COLO829 (cell line): Measurements from ENCODE around the gene CARHSP1.
"Not testable (repeated sequence)": the region's sequence is repeated elsewhere in the genome, so short reads cannot be mapped to it uniquely, and the experiment has no call there.

Source experiments
- DNase-seq: peaks from one replicate; pipeline ENCODE4 v3.0.0; 2012; ENCODE audit warnings: low spot score

The CARHSP1 gene

GRCh38 chr16:8872071-8872470 lies 3.3 kb upstream of the CARHSP1 start:
- no peak for DNase-seq

DNA sequence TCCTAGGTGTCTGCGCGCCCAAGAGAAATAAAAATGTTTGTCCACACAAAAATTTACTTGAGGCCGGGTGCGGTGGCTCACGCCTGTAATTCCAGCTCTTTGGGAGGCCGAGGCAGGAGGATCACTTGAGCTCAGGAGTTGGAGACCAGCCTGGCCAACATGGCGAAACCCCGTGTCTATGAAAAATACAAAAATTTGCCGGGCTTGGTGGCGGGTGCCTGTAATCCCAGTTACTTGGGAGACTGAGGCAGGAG lies 1.1 kb upstream of the CARHSP1 start:
- not testable (repeated sequence) for DNase-seq

- no peak for DNase-seq
Measured at GRCh38 chr16:8869212-8869987, 594 bp upstream of the CARHSP1 start.

GRCh38 chr16:8867932-8868415 lies 832 bp downstream of the CARHSP1 start:
- DNase-seq: no peak

DNA sequence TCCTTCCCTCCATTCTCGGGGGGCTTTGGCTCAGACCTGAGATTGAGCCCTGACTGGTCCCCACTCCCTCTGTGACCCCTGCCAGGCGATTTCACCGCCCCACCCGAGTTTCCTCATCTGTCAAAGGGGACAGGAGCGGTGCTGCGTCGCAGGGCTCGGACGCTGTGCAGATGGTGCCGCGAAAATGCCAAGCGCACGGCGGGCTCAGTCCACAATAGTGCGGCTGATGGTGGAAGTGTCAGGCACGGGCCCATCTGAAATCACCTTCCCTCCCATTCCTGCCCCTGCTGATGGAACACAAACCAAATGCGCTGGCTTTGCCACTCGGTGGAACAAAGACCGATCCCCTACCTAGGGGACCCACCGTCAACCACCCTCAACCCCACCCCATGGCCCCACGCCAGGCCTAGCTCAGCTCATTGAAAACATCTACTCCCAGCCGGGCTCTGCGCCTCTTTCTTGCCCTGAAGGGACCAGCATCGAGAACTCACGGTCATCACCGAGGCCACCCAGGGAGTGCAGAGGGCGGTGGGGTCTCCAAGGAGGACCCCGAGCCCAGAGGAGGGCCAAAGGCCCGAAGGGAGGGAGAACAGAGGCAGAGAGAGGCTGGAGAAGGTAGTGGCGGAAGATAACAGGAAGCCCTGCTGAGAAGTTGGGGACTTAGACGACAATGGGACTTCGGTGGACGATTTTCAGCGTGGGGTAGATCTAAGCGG lies 1.4 kb downstream of the CARHSP1 start:
- DNase-seq: no peak

DNA sequence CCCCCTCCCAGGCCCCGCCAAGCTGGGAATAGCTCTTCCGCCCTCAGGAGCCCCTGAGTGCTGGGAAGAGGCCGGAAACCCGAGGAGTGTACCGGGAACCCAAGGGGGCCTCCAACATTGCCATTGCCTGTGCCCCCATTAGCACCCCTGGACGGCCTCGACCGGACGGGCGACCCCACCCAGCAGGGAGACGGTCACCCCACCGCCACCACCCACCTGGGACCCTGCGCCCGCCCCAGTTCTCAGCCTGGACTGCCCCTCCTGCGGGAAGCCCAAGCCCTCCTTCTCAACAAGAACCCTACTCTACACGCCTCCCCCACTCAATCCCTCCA lies 2.0 kb downstream of the CARHSP1 start:
- no peak for DNase-seq

DNA sequence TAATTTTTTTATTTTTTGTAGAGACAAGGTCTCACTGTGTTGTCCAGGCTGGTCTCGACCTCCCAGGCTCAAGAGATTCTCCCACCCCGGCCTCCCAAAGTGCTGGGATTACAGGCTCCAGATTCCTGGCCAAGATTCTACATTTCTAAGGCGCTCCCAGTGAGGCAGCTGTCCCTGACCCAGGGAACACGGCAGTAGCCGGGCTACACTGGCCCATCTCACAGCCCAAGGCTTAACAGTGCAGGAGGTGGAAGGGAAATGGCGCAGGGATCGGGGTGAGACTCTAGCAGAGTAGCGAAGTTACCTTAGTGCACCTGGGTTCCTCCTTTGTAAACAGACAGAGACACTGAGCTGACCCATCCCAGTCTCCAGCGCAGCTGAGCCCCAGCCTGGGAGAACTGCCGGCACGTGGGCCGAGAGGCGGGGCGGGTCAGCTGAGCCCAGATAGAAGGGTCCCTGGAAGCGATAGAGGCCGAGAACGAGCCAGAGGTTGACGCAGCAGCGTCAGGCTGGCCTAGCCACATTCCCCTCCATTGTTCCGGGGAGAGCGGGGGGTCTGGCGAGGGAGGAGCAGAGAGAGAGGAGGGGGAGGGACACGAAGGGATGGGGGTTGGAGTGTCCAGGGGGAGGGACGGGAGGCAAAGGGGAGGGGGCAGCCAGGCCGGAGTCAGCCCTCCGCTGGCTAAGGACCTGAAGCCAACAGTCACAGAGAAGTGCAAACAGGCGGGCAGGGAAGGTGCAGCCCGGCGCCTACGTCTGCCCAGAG lies 2.5 kb downstream of the CARHSP1 start:
- DNase-seq: no peak

DNA sequence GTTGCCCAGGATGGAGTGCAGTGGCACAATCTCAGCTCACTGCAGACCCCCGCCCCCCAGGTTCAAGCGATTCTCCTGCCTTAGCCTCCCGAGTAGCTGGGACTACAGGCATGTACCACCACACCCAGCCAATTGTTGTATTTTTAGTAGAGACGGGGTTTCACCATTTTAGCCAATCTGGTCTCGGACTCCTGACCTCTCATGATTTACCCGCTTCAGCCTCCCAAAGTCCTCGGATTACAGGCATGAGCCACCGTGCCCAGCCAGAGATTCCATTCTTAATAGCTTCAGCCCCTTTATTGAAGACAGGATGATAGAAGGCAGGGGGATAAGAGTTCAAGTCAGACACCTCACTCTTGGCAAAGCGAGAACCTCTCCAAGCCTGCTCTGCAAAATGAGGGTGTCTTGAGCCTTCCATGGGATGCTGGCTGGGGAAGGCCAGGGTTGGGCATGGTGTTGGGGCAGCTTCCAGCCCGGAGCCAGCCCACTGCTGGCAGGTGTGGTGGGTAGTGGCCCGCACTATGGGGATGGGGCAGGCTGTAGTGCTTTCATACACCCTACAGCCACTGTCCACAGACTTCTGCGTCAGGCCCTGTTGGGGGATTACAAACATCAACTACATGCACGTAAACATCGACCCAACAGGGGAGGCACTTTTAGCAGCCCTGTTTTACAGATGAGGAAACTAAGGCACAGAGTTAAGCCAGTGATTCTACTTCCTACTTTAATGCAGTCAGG lies 3.5 kb downstream of the CARHSP1 start:
- no peak for DNase-seq

- no peak for DNase-seq
Measured at GRCh38 chr16:8864480-8865110, 4.2 kb downstream of the CARHSP1 start.

GRCh38 chr16:8863594-8864424 lies 5.0 kb downstream of the CARHSP1 start:
- no peak for DNase-seq

DNA sequence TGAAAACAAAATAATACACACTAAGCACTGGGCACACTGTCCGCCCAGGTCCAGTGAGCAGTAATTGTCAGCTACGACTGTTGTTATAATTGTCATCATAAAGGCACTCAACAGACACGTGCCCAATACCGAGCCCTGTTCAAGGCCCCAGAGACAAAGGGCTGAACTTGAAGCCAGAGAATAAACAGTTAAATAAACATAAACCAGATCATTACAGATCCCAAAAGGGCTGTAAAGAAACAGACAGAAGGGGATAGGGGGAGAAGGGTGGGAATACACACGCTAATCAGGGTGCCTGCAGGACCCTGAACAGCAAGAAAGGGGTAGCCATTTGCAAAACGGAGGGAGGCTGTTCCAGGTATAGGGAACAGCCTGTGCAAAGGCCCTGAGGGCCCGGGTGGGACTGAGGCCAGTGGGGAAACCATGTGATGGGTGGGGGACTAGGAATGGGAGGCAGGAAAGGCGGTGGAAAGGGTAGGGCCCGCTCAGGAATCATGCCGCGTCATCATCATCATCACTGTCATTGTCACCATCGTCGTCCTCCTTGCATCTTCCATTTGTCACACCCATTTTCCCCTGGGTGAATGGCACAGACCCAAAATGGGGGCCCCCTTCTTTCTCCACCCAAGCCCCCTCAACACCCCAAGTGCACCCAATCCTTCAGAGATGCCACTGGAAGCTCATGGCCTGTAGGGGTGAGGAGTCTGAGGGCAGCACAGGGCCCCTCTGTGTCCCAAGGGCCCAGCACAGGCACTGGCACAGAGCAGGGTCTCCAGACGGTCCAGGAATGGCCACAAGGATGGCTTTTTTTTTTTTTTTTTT lies 6.3 kb downstream of the CARHSP1 start:
- no peak for DNase-seq

- no peak for DNase-seq
Measured at GRCh38 chr16:8861563-8862308, 7.1 kb downstream of the CARHSP1 start.

DNA sequence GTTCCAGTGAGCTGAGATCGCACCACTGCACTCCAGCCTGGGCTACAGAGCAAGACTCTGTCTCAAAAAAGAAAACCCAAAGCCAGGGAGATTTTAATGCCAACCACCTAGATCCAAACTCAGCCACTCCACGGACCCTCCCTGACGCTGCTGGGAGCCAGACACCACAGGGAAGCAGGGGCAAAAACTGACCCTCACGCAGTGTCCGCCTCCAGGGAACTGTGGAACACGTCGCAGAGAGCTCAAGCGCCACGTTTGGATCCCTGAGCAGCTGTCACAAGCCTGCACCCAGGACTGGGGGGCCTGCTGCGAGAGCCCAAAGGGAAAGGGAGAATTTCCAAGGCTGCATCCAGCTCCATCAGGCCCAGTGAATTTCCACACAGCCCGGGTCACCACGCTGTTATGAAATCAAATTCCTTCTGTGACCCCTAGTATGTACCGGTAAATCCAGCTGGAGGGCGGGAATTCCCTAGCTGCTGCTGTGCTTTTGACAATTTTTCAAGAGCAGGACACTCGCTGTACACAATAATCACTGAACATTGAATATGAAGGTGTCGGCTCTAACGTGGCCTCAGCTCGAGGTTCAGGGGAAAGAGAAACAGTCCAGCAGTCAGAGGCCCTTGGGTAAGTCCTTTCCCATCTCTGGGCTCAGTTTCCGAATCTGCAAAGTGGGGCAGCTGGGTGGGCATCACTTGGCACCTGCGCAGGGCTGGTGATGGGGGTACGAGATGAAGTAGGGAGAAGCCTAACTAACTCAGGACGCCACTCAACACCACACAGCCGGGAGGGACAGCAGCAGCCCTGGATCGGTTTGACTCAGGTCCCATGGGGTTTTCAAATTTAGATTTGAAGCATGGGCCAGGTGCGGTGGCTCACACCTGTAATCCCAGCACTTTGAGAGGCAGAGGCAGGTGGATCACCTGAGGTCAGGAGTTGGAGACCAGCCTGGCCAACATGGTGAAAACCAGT lies 8.6 kb downstream of the CARHSP1 start:
- DNase-seq: no peak

- no peak for DNase-seq
Measured at GRCh38 chr16:8858994-8859912, 9.6 kb downstream of the CARHSP1 start.

GRCh38 chr16:8855972-8856371 lies 12.8 kb downstream of the CARHSP1 start:
- no peak for DNase-seq

GRCh38 chr16:8855051-8855786 lies 13.6 kb downstream of the CARHSP1 start:
- no peak for DNase-seq
